GM21526 (cell line): Measurements from ENCODE around the gene SH3RF3.

Experiments
- ATAC-seq: cut with Tn5 transposase; IDR thresholded peaks from one replicate; pipeline ENCODE4 v1.9.1; 2021; ENCODE audit warnings: moderate library complexity; ENCODE audit not compliant: unreplicated experiment, low FRiP score

Gene SH3RF3

GRCh38 chr2:109174626-109175349 is 45.8 kb downstream of the SH3RF3 start:
- no peak for ATAC-seq

- ATAC-seq, result no peak
These were observed 46.3 kb downstream of the SH3RF3 start for GRCh38 chr2:109175350-109175678.

- no peak for ATAC-seq
These were observed 47.9 kb downstream of the SH3RF3 start for GRCh38 chr2:109176928-109177327.

GRCh38 chr2:109177635-109178034 is 48.6 kb downstream of the SH3RF3 start:
- ATAC-seq, result no peak

- ATAC-seq, result no peak
These were observed 50.0 kb downstream of the SH3RF3 start for GRCh38 chr2:109178968-109179367.

GRCh38 chr2:109180786-109181185 is 51.8 kb downstream of the SH3RF3 start:
- ATAC-seq, result no peak

- ATAC-seq, result no peak
These were observed 53.4 kb downstream of the SH3RF3 start for GRCh38 chr2:109182426-109182825.

- no peak for ATAC-seq
These were observed 54.9 kb downstream of the SH3RF3 start for GRCh38 chr2:109183871-109184270.

- no peak for ATAC-seq
These were observed 55.4 kb downstream of the SH3RF3 start for GRCh38 chr2:109184368-109184767.

- ATAC-seq, result no peak
These were observed 56.3 kb downstream of the SH3RF3 start for GRCh38 chr2:109185338-109185737.

- no peak for ATAC-seq
These were observed 57.0 kb downstream of the SH3RF3 start for GRCh38 chr2:109185821-109186570.

GRCh38 chr2:109186656-109187250 is 57.7 kb downstream of the SH3RF3 start:
- no peak for ATAC-seq

- no peak for ATAC-seq
These were observed 58.9 kb downstream of the SH3RF3 start for GRCh38 chr2:109187711-109188495.

GRCh38 chr2:109188496-109188890 is 59.5 kb downstream of the SH3RF3 start:
- ATAC-seq, result no peak

GRCh38 chr2:109188898-109189297 is 59.9 kb downstream of the SH3RF3 start:
- ATAC-seq, result no peak

- ATAC-seq, result no peak
These were observed 60.7 kb downstream of the SH3RF3 start for GRCh38 chr2:109189751-109190150.

GRCh38 chr2:109193807-109194619 is 65.0 kb downstream of the SH3RF3 start:
- no peak for ATAC-seq

GRCh38 chr2:109194620-109194937 is 65.6 kb downstream of the SH3RF3 start:
- no peak for ATAC-seq

- ATAC-seq, result no peak
These were observed 66.4 kb downstream of the SH3RF3 start for GRCh38 chr2:109195193-109196045.
